Neural progenitor cell (in vitro differentiated cells): ENCODE results near the gene UBR2. TPM values are rescaled to one million over a fixed set of nuclear protein-coding genes. Genes with fewer than 3 reads are reported as not detected.

ENCODE experiments used
- DNase-seq: peaks from one replicate; pipeline ENCODE4 v3.0.0-alpha.2; 2016; ENCODE audit warnings: low spot score
- H2AFZ ChIP-seq: fragments of 200-600 bp; sonication (generic); replicated peaks from 2 replicates; pipeline ENCODE4 v1.6.1; 2016; ENCODE audit warnings: antibody characterized with exemption
- H3F3A ChIP-seq: fragments of 200-600 bp; sonication (generic); 2 replicates; pipeline ENCODE4 v1.6.1; 2016; ENCODE audit warnings: antibody characterized with exemption, low read depth
- H3K27ac ChIP-seq: fragments of 200-600 bp; sonication (generic); 2 replicates; pipeline ENCODE4 v1.5.1; 2016; ENCODE audit warnings: mild to moderate bottlenecking
- H3K27me3 ChIP-seq: fragments of 200-600 bp; sonication (generic); 2 replicates; pipeline ENCODE4 v1.6.1; 2016; ENCODE audit warnings: mild to moderate bottlenecking, moderate library complexity
- H3K36me3 ChIP-seq: fragments of 200-600 bp; sonication (generic); 2 replicates; pipeline ENCODE4 v1.5.1; 2016
- H3K4me1 ChIP-seq: fragments of 200-600 bp; sonication (generic); 2 replicates; pipeline ENCODE4 v1.6.1; 2016; ENCODE audit warnings: mixed run types
- H3K4me2 ChIP-seq: fragments of 200-600 bp; sonication (generic); 2 replicates; pipeline ENCODE4 v1.6.1; 2016
- H3K4me3 ChIP-seq: fragments of 200-600 bp; sonication (generic); 2 replicates; pipeline ENCODE4 v1.5.1; 2016
- H3K79me2 ChIP-seq: fragments of 200-600 bp; sonication (generic); 2 replicates; pipeline ENCODE4 v1.6.1; 2016; ENCODE audit warnings: low read depth
- H3K9ac ChIP-seq: fragments of 200-600 bp; sonication (generic); 2 replicates; pipeline ENCODE4 v1.6.1; 2016
- H3K9me3 ChIP-seq: fragments of 200-600 bp; sonication (generic); 2 replicates; pipeline ENCODE4 v1.5.1; 2016; ENCODE audit warnings: low read depth
- H4K20me1 ChIP-seq: fragments of 200-600 bp; sonication (generic); 2 replicates; pipeline ENCODE4 v1.6.1; 2016; ENCODE audit warnings: low read depth
- H3K27ac Mint-ChIP-seq: 3 replicates; pipeline ENCODE4 v1.8.0; 2021; ENCODE audit warnings: mixed read lengths
- H3K27me3 Mint-ChIP-seq: 2 replicates; pipeline ENCODE4 v1.8.0; 2022; ENCODE audit warnings: low read depth, mild to moderate bottlenecking, inconsistent platforms, moderate library complexity, mixed read lengths; ENCODE audit not compliant: insufficient read depth
- H3K36me3 Mint-ChIP-seq: 3 replicates; pipeline ENCODE4 v1.8.0; 2021; ENCODE audit warnings: mixed read lengths
- H3K4me1 Mint-ChIP-seq: 3 replicates; pipeline ENCODE4 v1.8.0; 2021; ENCODE audit warnings: mixed read lengths
- H3K4me3 Mint-ChIP-seq: 3 replicates; pipeline ENCODE4 v1.8.0; 2021; ENCODE audit warnings: mild to moderate bottlenecking, moderate library complexity, mixed read lengths
- H3K9me3 Mint-ChIP-seq: 3 replicates; pipeline ENCODE4 v1.8.0; 2020; ENCODE audit warnings: mixed read lengths
- CTCF ChIP-seq: fragments of 200-600 bp; sonication (generic); IDR thresholded peaks from 2 replicates; pipeline ENCODE4 v1.5.1; 2017; ENCODE audit warnings: antibody characterized with exemption, mild to moderate bottlenecking
- EZH2 ChIP-seq: fragments of 200-600 bp; sonication (generic); IDR thresholded peaks from 2 replicates; pipeline ENCODE4 v1.6.1; 2017; ENCODE audit warnings: antibody characterized with exemption, mild to moderate bottlenecking, moderate library complexity
- EZH2phosphoT487 ChIP-seq: fragments of 200-600 bp; sonication (generic); IDR thresholded peaks from 2 replicates; pipeline ENCODE4 v1.6.1; 2017; ENCODE audit warnings: antibody characterized with exemption
- total RNA-seq: library from RNA; depleted of rRNA; stranded (reverse); fragments of >200 nt; gene quantifications from 2 replicates; pipeline ENCODE4 v1.2.3, GENCODE V29; 2015; ENCODE audit warnings: low replicate concordance

The UBR2 gene
- total RNA-seq, 1 donor from 2014 or later: 34.7 TPM

GRCh38 chr6:42520786-42521607, 42.8 kb upstream of the UBR2 start:
- Histone ChIP-seq H3K9ac (no peak overlapping the region), H3K79me2 (no peaks in the 10 kb centered on the region), H2AFZ (no peak overlapping the region), H3K4me2 (no peak overlapping the region), H3K27me3 (no peaks in the 10 kb centered on the region), H3K36me3 (no peaks in the 10 kb centered on the region), H3K4me3 (no peak overlapping the region), H3K4me1 (no peaks in the 10 kb centered on the region), H3K27ac (no peak overlapping the region), H4K20me1 (no peaks in the 10 kb centered on the region), H3K9me3 (no peaks in the 10 kb centered on the region), H3F3A (peaks cover 4% of the 10 kb centered on the region)
- TF ChIP-seq CTCF: no peak
- H3K4me3 Mint-ChIP-seq: no peak overlapping the region
- H3K4me1 Mint-ChIP-seq: no peaks in the 10 kb centered on the region
- no peak for DNase-seq
- no peaks in the 10 kb centered on the region for H3K9me3 Mint-ChIP-seq
- no peak overlapping the region for H3K27ac Mint-ChIP-seq
- no peaks in the 10 kb centered on the region for H3K36me3 Mint-ChIP-seq
- H3K27me3 Mint-ChIP-seq: peaks cover 3% of the 10 kb centered on the region

GRCh38 chr6:42522036-42522435, 41.8 kb upstream of the UBR2 start:
- H3K4me2 ChIP-seq: no peak overlapping the region
- H3K27ac Mint-ChIP-seq: no peak overlapping the region

GRCh38 chr6:42522942-42523814, 40.7 kb upstream of the UBR2 start:
- Histone ChIP-seq H3K4me3 (no peak overlapping the region), H3K79me2 (no peaks in the 10 kb centered on the region), H3K27me3 (no peaks in the 10 kb centered on the region), H3K36me3 (no peaks in the 10 kb centered on the region), H3F3A (peaks cover 4% of the 10 kb centered on the region), H4K20me1 (no peaks in the 10 kb centered on the region), H3K4me1 (no peaks in the 10 kb centered on the region), H3K4me2 (no peak overlapping the region), H3K27ac (no peak overlapping the region), H3K9ac (no peak overlapping the region), H3K9me3 (no peaks in the 10 kb centered on the region), H2AFZ (peak overlapping the region; percentile 15)
- Mint-ChIP-seq H3K4me3 (no peak overlapping the region), H3K36me3 (no peaks in the 10 kb centered on the region), H3K27me3 (peaks cover 4% of the 10 kb centered on the region), H3K27ac (no peak overlapping the region), H3K9me3 (no peaks in the 10 kb centered on the region), H3K4me1 (no peaks in the 10 kb centered on the region)
- no peak for TF ChIP-seq CTCF
- no peak for TF ChIP-seq EZH2
- no peak for TF ChIP-seq EZH2phosphoT487
- DNase-seq: no peak

More at GRCh38 chr6:42522036-42522435, 41.8 kb upstream of the UBR2 start:
- Histone ChIP-seq H3F3A (peaks cover 4% of the 10 kb centered on the region), H3K9me3 (no peaks in the 10 kb centered on the region), H4K20me1 (no peaks in the 10 kb centered on the region), H3K9ac (no peak overlapping the region), H3K27me3 (no peaks in the 10 kb centered on the region), H3K79me2 (no peaks in the 10 kb centered on the region), H3K27ac (no peak overlapping the region), H3K4me3 (no peak overlapping the region), H2AFZ (no peak overlapping the region), H3K4me1 (no peaks in the 10 kb centered on the region), H3K36me3 (no peaks in the 10 kb centered on the region)
- Mint-ChIP-seq H3K36me3 (no peaks in the 10 kb centered on the region), H3K4me3 (no peak overlapping the region), H3K27me3 (peaks cover 4% of the 10 kb centered on the region), H3K4me1 (no peaks in the 10 kb centered on the region), H3K9me3 (no peaks in the 10 kb centered on the region)
- TF ChIP-seq EZH2 (no peak), CTCF (no peak), EZH2phosphoT487 (no peak)
- DNase-seq: no peak
